RWPE1 (cell line): Measurements from ENCODE around the gene WDR18.

Source experiments
- CTCF ChIA-PET: fragments of 350-600 bp; sonication (Branson Sonifier 250); formaldehyde crosslinking; extraction: SDS; loops from one replicate; lab custom pipeline; 2021; lab: Yijun Ruan, JAX
- POLR2A ChIA-PET: fragments of 400-600 bp; formaldehyde crosslinking; extraction: SDS; loops from one replicate; lab custom pipeline; 2020; ENCODE audit warnings: antibody characterized with exemption; ENCODE audit not compliant: low non-redundant PET; lab: Yijun Ruan, JAX
- DNase-seq: peaks from one replicate; pipeline ENCODE4 v3.0.0; 2012; ENCODE audit warnings: low spot score
- H3K27ac ChIP-seq: fragments of 450-650 bp; 2 replicates; pipeline ENCODE4 v1.5.1; 2017
- TF ChIP-seq, protein P1 (sequence below): fragments of 450-650 bp; conservative IDR thresholded peaks from 2 replicates; pipeline ENCODE4 v1.5.1; 2017; ENCODE audit warnings: low read depth, mild to moderate bottlenecking

WDR18 gene

DNA sequence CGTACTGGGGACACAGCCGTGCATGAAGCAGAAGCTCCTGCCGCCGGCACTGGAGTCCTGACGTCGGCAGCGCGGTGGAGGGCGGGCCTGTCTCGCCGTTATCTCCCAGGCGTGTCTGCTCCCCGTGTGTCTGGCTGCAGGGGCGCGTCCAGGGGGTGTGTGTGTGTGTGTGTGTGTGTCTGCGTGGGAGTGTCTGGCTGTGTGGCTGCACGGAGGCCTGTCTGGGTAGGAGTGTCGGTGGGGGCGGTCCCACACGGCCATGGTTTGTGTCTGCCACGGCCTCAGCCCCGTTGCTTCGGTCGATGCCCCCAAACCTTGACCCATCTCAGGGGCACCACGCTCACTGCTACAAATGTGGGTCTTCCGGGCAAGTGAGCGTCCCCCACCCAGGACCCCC, 40.0 kb upstream of the WDR18 start:
- POLR2A ChIA-PET: interaction anchor here (0.6 kb wide), 1 partner anchor 229 kb away, joined by 17 read pairs; no protein-coding TSS in a partner anchor
- no peak for DNase-seq
- TF ChIP-seq, protein P1, sequence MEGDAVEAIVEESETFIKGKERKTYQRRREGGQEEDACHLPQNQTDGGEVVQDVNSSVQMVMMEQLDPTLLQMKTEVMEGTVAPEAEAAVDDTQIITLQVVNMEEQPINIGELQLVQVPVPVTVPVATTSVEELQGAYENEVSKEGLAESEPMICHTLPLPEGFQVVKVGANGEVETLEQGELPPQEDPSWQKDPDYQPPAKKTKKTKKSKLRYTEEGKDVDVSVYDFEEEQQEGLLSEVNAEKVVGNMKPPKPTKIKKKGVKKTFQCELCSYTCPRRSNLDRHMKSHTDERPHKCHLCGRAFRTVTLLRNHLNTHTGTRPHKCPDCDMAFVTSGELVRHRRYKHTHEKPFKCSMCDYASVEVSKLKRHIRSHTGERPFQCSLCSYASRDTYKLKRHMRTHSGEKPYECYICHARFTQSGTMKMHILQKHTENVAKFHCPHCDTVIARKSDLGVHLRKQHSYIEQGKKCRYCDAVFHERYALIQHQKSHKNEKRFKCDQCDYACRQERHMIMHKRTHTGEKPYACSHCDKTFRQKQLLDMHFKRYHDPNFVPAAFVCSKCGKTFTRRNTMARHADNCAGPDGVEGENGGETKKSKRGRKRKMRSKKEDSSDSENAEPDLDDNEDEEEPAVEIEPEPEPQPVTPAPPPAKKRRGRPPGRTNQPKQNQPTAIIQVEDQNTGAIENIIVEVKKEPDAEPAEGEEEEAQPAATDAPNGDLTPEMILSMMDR: no peak
- CTCF ChIA-PET: no interaction called here
- no peak overlapping the region for H3K27ac ChIP-seq

DNA sequence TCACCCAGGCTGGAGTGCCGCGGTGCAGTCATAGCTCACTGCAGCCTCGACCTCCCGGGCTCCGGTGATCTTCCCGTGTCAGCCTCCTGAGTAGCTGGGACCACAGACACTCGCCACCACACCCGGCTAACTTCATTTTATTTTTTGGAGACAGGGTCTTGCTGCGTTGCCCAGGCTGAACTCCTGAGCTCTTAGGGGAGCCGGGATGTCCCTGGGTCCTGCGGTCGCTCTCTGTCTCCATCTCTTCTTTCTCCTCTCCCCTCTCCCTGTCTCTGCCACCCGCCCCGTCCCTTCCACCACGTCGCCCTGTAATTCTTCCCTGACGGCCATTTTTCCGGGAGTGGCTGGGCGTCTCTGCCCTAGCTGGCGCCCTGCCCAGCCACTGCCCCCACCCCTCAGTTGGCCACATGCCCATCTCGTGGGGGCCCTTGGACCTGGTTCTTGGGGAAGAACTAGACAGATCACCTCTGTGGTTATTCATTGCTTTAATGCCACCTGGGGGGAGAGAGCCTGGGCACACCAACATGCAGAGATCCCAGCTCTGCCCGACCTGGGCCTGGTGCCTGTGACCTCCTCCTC, 39.4 kb upstream of the WDR18 start:
- ChIA-PET CTCF (no interaction called here), POLR2A (interaction anchor here (0.6 kb wide), 1 partner anchor 228 kb away, joined by 17 read pairs; no protein-coding TSS in a partner anchor)
- no peak for DNase-seq
- TF ChIP-seq, protein P1: no peak
- H3K27ac ChIP-seq: no peak overlapping the region

DNA sequence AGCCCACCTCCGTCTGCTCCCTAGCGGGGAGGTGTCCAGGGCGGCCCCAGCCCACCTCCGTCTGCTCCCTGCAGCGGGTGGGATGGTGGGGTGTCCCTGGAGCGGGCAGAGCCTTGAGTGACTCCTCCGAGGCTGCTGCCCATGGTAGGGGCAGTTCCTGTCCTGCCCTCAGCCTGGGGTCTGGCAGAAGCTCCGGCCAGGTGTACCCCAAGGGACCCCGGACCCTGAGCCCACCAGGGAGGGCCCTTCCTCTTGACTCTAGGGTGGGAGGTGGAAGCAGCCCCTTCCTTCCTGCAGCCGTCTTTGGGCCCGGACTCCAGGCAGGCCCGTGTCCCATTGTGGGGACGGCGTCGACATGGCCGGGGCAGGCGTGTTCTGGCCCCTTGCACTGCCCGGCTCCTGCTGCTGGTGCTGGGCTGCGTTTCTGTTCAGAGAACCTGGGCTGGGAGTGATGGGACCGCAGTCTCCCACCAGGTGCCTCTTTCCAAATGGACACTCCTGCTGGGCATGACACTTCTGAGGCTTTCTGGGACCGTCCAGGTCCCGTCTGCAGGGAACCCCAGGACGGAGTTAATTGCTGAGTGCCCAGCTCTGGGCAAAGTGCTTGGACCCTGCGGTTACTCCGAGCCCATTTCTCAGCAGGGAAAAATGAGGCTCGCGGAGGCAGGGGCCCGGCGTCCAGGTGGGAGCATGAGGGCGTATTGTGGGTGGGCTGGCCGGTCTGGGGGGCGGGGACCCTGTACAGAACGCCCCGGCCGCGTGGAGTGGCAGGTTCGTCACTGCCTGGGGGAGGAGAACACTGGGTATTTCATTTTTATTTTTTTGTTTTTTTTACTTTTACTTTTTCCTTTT, 38.5 kb upstream of the WDR18 start:
- CTCF ChIA-PET: no interaction called here
- TF ChIP-seq, protein P1: no peak
- H3K27ac ChIP-seq: no peak overlapping the region
- POLR2A ChIA-PET: no interaction called here
- no peak for DNase-seq

DNA sequence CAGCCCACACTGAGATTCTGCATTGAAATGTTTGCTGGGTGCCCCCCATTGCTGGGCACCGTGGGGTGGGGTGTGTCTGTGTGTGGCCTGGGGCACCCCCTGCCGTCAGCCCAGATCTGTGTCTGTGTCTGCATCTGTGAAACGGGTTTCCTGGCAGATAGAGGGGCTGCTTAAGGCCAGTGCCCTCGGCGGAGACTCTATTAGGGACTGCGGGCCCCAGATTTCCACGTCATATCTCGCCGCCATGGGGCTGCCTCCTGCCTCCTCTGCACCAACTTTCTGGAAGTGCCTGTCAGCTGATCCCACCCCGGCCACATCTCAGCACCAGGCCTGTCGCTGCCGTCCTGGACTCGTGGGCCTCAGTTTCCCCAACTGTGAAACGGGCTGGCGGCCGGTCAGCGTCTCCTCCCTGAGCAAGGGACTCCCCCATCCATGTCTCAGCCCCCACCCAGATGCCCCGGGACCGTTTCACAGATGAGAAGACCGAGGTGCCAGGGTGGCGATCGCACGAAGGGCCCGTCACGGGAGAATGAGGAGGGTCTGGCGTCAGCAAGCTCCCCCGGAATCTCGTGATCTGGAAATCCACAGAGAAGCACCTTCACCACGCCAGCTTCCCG, 36.9 kb upstream of the WDR18 start:
- TF ChIP-seq, protein P1: no peak
- CTCF ChIA-PET: no interaction called here
- DNase-seq: no peak
- POLR2A ChIA-PET: no interaction called here
- no peak overlapping the region for H3K27ac ChIP-seq

DNA sequence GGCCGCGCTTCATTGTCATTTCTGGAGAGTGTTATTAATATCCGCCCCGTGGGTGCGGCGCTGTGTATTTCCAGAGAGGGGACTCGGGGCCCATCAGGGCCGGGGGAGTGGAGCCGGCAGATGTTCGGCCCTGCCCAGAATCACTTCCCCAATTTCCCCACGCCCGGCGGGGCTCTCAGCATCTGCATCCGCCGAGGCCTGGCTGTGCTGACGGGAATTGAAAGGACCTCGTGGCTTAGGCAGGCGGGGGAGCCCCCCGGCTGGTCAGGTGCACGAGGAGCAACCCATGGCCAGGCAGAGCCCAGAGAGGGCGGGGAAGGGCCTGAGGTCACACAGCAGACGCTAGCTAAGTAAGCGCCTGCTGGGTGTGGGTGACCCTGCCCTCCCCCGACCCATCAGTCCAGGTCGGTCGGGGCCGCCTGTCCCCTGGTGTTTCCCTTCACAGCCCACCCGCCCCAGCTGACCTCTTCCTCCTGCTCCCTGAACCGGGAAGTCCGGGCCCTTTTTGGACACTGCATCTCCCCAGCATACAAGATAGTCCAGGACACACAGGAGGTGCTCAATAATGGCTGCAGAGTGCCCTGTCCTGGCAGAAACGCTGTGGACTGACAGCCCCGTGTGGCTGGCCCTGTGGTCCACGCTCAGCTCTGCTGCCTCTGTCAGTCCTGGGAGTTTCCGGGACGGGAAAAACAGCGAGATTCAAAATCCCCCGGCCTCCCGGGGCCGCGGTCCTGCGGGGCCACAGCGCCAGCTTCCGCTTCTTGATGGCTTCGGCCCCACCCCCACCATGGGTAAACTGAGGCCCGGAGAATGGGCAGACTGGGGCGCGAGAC, 36.2 kb upstream of the WDR18 start:
- H3K27ac ChIP-seq: no peak overlapping the region
- TF ChIP-seq, protein P1: no peak
- DNase-seq: no peak
- ChIA-PET CTCF (interaction anchor here (0.6 to 0.8 kb wide), 2 partner anchors 14 to 280 kb away, joined by 3 to 6 read pairs; no protein-coding TSS in a partner anchor), POLR2A (interaction anchor here (0.6 kb wide), 1 partner anchor 50 kb away, joined by 5 read pairs; no protein-coding TSS in a partner anchor)
